ENCODE results near the gene ZNF709.
"Not testable (repeated sequence)": the region's sequence is repeated elsewhere in the genome, so short reads cannot be mapped to it uniquely, and the experiment has no call there.

The ZNF709 gene

GRCh38 chr19:12484371-12485051, at the start of gene ZNF709:
TSS of gene ZNF709 (minus strand) at chr19:12484816. CDS start at chr19:12484657, 159 bp downstream.
- peak; percentile 50 for DNase-seq

GRCh38 chr19:12527034-12527836, 42.6 kb upstream of the ZNF709 start:
- no peak for DNase-seq

GRCh38 chr19:12526542-12526941, 41.9 kb upstream of the ZNF709 start:
- DNase-seq: no peak

GRCh38 chr19:12521996-12522395, 37.4 kb upstream of the ZNF709 start:
- DNase-seq: no peak

GRCh38 chr19:12513531-12514061, 29.0 kb upstream of the ZNF709 start:
- DNase-seq: no peak

- DNase-seq: no peak
These were observed 12.4 kb upstream of the ZNF709 start for GRCh38 chr19:12497032-12497431.

GRCh38 chr19:12496480-12496879, 11.9 kb upstream of the ZNF709 start:
- no peak for DNase-seq

GRCh38 chr19:12495002-12495802, 10.6 kb upstream of the ZNF709 start:
- DNase-seq: peak; percentile 76

- DNase-seq: no peak
These were observed 9.7 kb upstream of the ZNF709 start for GRCh38 chr19:12494260-12494860.

GRCh38 chr19:12486265-12486783, 1.7 kb upstream of the ZNF709 start:
- not testable (repeated sequence) for DNase-seq

- no peak for DNase-seq
These were observed 955 bp upstream of the ZNF709 start for GRCh38 chr19:12485571-12485970.

GRCh38 chr19:12485052-12485416, 418 bp upstream of the ZNF709 start:
- no peak for DNase-seq

- DNase-seq: no peak
These were observed 625 bp downstream of the ZNF709 start for GRCh38 chr19:12484011-12484370.

GRCh38 chr19:12482509-12482886, 2.1 kb downstream of the ZNF709 start:
- DNase-seq: no peak

GRCh38 chr19:12481781-12482508, 2.7 kb downstream of the ZNF709 start:
- no peak for DNase-seq

GRCh38 chr19:12478234-12478941, 6.2 kb downstream of the ZNF709 start:
- DNase-seq: no peak

GRCh38 chr19:12467651-12468050, 17.0 kb downstream of the ZNF709 start:
- DNase-seq: not testable (repeated sequence)

- no peak for DNase-seq
These were observed 19.4 kb downstream of the ZNF709 start for GRCh38 chr19:12465211-12465610.

- DNase-seq: no peak
These were observed 19.8 kb downstream of the ZNF709 start for GRCh38 chr19:12464769-12465168.

GRCh38 chr19:12464139-12464538, 20.5 kb downstream of the ZNF709 start:
- not testable (repeated sequence) for DNase-seq

- no peak for DNase-seq
These were observed 31.1 kb downstream of the ZNF709 start for GRCh38 chr19:12453495-12453894.
